H9 (cell line): Measurements from ENCODE around the gene RAB7B. TPM values are rescaled to one million over a fixed set of nuclear protein-coding genes. Genes with fewer than 3 reads are reported as not detected.
A peak's percentile ranks its signal among the peaks of the same experiment; 100 is the strongest.

Experiments
- DNase-seq: peaks from one replicate; pipeline ENCODE4 v3.0.0-alpha.2; 2017
- H2AFZ ChIP-seq: one replicate; pipeline ENCODE4 v1.6.1; 2013; ENCODE audit warnings: mild to moderate bottlenecking, low read length, control low read depth, moderate library complexity
- H2AK5ac ChIP-seq: 2 replicates; pipeline ENCODE4 v1.6.1; 2013; ENCODE audit warnings: low read length, control low read depth, mixed read lengths; ENCODE audit not compliant: insufficient read length
- H2BK120ac ChIP-seq: one replicate; pipeline ENCODE4 v1.6.1; 2013; ENCODE audit warnings: low read depth, mild to moderate bottlenecking, low read length, control low read depth, inconsistent platforms; ENCODE audit not compliant: poor library complexity, severe bottlenecking
- H2BK12ac ChIP-seq: 2 replicates; pipeline ENCODE4 v1.6.1; 2013; ENCODE audit warnings: low read length, control low read depth, mixed read lengths, low read depth; ENCODE audit not compliant: insufficient read length
- H2BK15ac ChIP-seq: 2 replicates; pipeline ENCODE4 v1.6.1; 2013; ENCODE audit warnings: low read depth, low read length, control low read depth
- H2BK20ac ChIP-seq: one replicate; pipeline ENCODE4 v1.6.1; 2013; ENCODE audit warnings: low read depth, mild to moderate bottlenecking, low read length, control low read depth, inconsistent platforms; ENCODE audit not compliant: poor library complexity, severe bottlenecking
- H2BK5ac ChIP-seq: 2 replicates; pipeline ENCODE4 v1.6.1; 2013; ENCODE audit warnings: low read length, control low read depth, mixed read lengths; ENCODE audit not compliant: insufficient read length
- H3K14ac ChIP-seq: 2 replicates; pipeline ENCODE4 v1.6.1; 2013; ENCODE audit warnings: low read length, control low read depth; ENCODE audit not compliant: insufficient read depth
- H3K18ac ChIP-seq: 2 replicates; pipeline ENCODE4 v1.6.1; 2013; ENCODE audit warnings: low read depth, mild to moderate bottlenecking, mixed read lengths, low read length, control low read depth; ENCODE audit not compliant: insufficient read length
- H3K23ac ChIP-seq: 2 replicates; pipeline ENCODE4 v1.6.1; 2013; ENCODE audit warnings: low read length, control low read depth, mixed read lengths, low read depth; ENCODE audit not compliant: insufficient read length
- H3K23me2 ChIP-seq: 2 replicates; pipeline ENCODE4 v1.6.1; 2013; ENCODE audit warnings: low read depth, mild to moderate bottlenecking, mixed read lengths, low read length, control low read depth; ENCODE audit not compliant: insufficient read length, poor library complexity, severe bottlenecking
- H3K27ac ChIP-seq: 2 replicates; pipeline ENCODE4 v1.5.1; 2013; ENCODE audit warnings: low read length, control low read depth, mixed read lengths, low read depth; ENCODE audit not compliant: insufficient read length
- H3K27me3 ChIP-seq: 2 replicates; pipeline ENCODE4 v1.6.1; 2013; ENCODE audit warnings: low read length, control low read depth, inconsistent platforms; ENCODE audit not compliant: insufficient read depth
- H3K4ac ChIP-seq: 2 replicates; pipeline ENCODE4 v1.6.1; 2013; ENCODE audit warnings: low read depth, mild to moderate bottlenecking, control low read depth, inconsistent platforms, low read length, moderate library complexity
- H3K4me1 ChIP-seq: 2 replicates; pipeline ENCODE4 v1.6.1; 2013; ENCODE audit warnings: low read length, control low read depth, inconsistent platforms; ENCODE audit not compliant: insufficient read depth
- H3K4me2 ChIP-seq: 2 replicates; pipeline ENCODE4 v1.6.1; 2013; ENCODE audit warnings: low read length, control low read depth, mixed read lengths; ENCODE audit not compliant: insufficient read length, insufficient read depth
- H3K56ac ChIP-seq: 2 replicates; pipeline ENCODE4 v1.6.1; 2013; ENCODE audit warnings: low read depth, mild to moderate bottlenecking, mixed read lengths, low read length, control low read depth; ENCODE audit not compliant: insufficient read length
- H3K79me1 ChIP-seq: 2 replicates; pipeline ENCODE4 v1.6.1; 2013; ENCODE audit warnings: low read depth, mild to moderate bottlenecking, moderate library complexity, low read length, control low read depth, inconsistent platforms; ENCODE audit not compliant: insufficient read depth, poor library complexity, severe bottlenecking
- H3K79me2 ChIP-seq: 2 replicates; pipeline ENCODE4 v1.6.1; 2013; ENCODE audit warnings: low read length, control low read depth, inconsistent platforms; ENCODE audit not compliant: insufficient read depth
- H3K9ac ChIP-seq: 2 replicates; pipeline ENCODE4 v1.6.1; 2013; ENCODE audit warnings: low read length, control low read depth, mixed read lengths; ENCODE audit not compliant: insufficient read length; ENCODE audit errors: extremely low read depth
- H3K9me3 ChIP-seq: one replicate; pipeline ENCODE4 v1.6.1; 2013; ENCODE audit warnings: low read depth, low read length, inconsistent platforms; ENCODE audit not compliant: control insufficient read depth
- H3T11ph ChIP-seq: one replicate; pipeline ENCODE4 v1.6.1; 2013; ENCODE audit warnings: mild to moderate bottlenecking, low read length, control low read depth, inconsistent platforms
- H4K20me1 ChIP-seq: one replicate; pipeline ENCODE4 v1.6.1; 2013; ENCODE audit not compliant: control insufficient read depth, insufficient read length, insufficient read depth
- H4K5ac ChIP-seq: 2 replicates; pipeline ENCODE4 v1.6.1; 2013; ENCODE audit warnings: low read depth, mild to moderate bottlenecking, mixed read lengths, low read length, control low read depth; ENCODE audit not compliant: insufficient read length
- H4K8ac ChIP-seq: replicated peaks from 2 replicates; pipeline ENCODE4 v1.6.1; 2013; ENCODE audit warnings: low read length, control low read depth, mixed read lengths, low read depth; ENCODE audit not compliant: insufficient read length
- H4K91ac ChIP-seq: 2 replicates; pipeline ENCODE4 v1.6.1; 2013; ENCODE audit warnings: low read depth, mild to moderate bottlenecking, moderate library complexity, mixed read lengths, low read length, control low read depth; ENCODE audit not compliant: insufficient read length
- H3K27ac Mint-ChIP-seq, 3 experiments: 2 replicates in 2 of 3; 3 replicates in 1 of 3; pipeline ENCODE4 v1.8.0; 2020 to 2021; ENCODE audit warnings: mixed read lengths in 3 of 3, mild to moderate bottlenecking in 1 of 3, moderate library complexity in 1 of 3
- H3K27me3 Mint-ChIP-seq: 2 replicates; pipeline ENCODE4 v1.8.0; 2021; ENCODE audit warnings: low read depth, mild to moderate bottlenecking, moderate library complexity, mixed read lengths
- H3K36me3 Mint-ChIP-seq, 3 experiments: 2 replicates in 2 of 3; 3 replicates in 1 of 3; pipeline ENCODE4 v1.8.0; 2020 to 2021; ENCODE audit warnings: low read depth in 3 of 3, mixed read lengths in 3 of 3; ENCODE audit not compliant: insufficient read depth in 1 of 3
- H3K4me1 Mint-ChIP-seq, 2 experiments: 2 replicates each; pipeline ENCODE4 v1.8.0; 2020; ENCODE audit warnings: mixed read lengths in 2 of 2
- H3K4me3 Mint-ChIP-seq, 2 experiments: 2 replicates in 1 of 2; 3 replicates in 1 of 2; pipeline ENCODE4 v1.8.0; 2020 to 2021; ENCODE audit warnings: mild to moderate bottlenecking in 2 of 2, mixed read lengths in 2 of 2, moderate library complexity in 1 of 2
- H3K9me3 Mint-ChIP-seq, 2 experiments: 2 replicates in 1 of 2; 3 replicates in 1 of 2; pipeline ENCODE4 v1.8.0; 2020; ENCODE audit warnings: mild to moderate bottlenecking in 2 of 2, mixed read lengths in 2 of 2, moderate library complexity in 1 of 2
- WGBS: extraction: QIAGEN DNeasy Blood & Tissue Kit; methylation state at CpG from one replicate; pipeline ENCODE4 v1.1.7; 2013; ENCODE audit warnings: missing lambda C conversion rate, low lambda C conversion rate, mixed read lengths; ENCODE audit not compliant: insufficient read length; ENCODE audit errors: extremely low coverage; 5-methylcytosine and 5-hydroxymethylcytosine counted together
- total RNA-seq: library from RNA; stranded (reverse); gene quantifications from 2 replicates; pipeline ENCODE4 v1.2.1, GENCODE V29; 2021
- TF ChIP-seq, protein P1 (sequence below): fragments of 200-600 bp; sonication (generic); conservative IDR thresholded peaks from 3 replicates; pipeline ENCODE4 v1.8.0; 2021; ENCODE audit warnings: antibody characterized with exemption, mild to moderate bottlenecking

RAB7B gene
- total RNA-seq, 1 experiment from 2014 or later = 0.68 TPM

GRCh38 chr1:205983925-205984725 is 19.1 kb downstream of the RAB7B start:
- Histone ChIP-seq H3T11ph (no peak overlapping the region), H2AK5ac (no peak overlapping the region), H3K27ac (no peak overlapping the region), H3K27me3 (no peaks in the 10 kb centered on the region), H3K23me2 (no peaks in the 10 kb centered on the region), H2BK120ac (no peak overlapping the region), H2BK12ac (no peak overlapping the region), H4K8ac (peak overlapping the region; percentile 7), H2AFZ (no peak overlapping the region), H3K9ac (no peak overlapping the region), H3K23ac (no peak overlapping the region), H3K18ac (no peak overlapping the region), H3K79me1 (no peaks in the 10 kb centered on the region), H4K91ac (no peak overlapping the region), H3K4ac (no peak overlapping the region), H2BK20ac (no peak overlapping the region), H2BK5ac (no peak overlapping the region), H3K9me3 (no peaks in the 10 kb centered on the region), H3K4me1 (no peaks in the 10 kb centered on the region), H3K56ac (no peak overlapping the region), H4K20me1 (no peaks in the 10 kb centered on the region), H4K5ac (no peak overlapping the region), H3K4me2 (no peak overlapping the region), H2BK15ac (no peak overlapping the region), H3K79me2 (no peaks in the 10 kb centered on the region), H3K14ac (no peak overlapping the region)
- Mint-ChIP-seq H3K36me3 (no peaks in the 10 kb centered on the region), H3K4me3 (no peak overlapping the region), H3K27me3 (peaks cover 3% of the 10 kb centered on the region), H3K27ac (peak overlapping the region in 2 of 3 experiments; percentile 74 to 88; a peak in 2 of 7 replicates), H3K9me3 (no peaks in the 10 kb centered on the region), H3K4me1 (peaks cover 6 to 14% of the 10 kb centered on the region in 2 experiments; a peak in 3 of 4 replicates)
- TF ChIP-seq, protein P1, sequence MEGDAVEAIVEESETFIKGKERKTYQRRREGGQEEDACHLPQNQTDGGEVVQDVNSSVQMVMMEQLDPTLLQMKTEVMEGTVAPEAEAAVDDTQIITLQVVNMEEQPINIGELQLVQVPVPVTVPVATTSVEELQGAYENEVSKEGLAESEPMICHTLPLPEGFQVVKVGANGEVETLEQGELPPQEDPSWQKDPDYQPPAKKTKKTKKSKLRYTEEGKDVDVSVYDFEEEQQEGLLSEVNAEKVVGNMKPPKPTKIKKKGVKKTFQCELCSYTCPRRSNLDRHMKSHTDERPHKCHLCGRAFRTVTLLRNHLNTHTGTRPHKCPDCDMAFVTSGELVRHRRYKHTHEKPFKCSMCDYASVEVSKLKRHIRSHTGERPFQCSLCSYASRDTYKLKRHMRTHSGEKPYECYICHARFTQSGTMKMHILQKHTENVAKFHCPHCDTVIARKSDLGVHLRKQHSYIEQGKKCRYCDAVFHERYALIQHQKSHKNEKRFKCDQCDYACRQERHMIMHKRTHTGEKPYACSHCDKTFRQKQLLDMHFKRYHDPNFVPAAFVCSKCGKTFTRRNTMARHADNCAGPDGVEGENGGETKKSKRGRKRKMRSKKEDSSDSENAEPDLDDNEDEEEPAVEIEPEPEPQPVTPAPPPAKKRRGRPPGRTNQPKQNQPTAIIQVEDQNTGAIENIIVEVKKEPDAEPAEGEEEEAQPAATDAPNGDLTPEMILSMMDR = peak; percentile 88
- WGBS = no CpG with 5 or more reads among the region's 14 CpGs
- peak; percentile 80 for DNase-seq
